Fibroblast of mammary gland (primary cell): ENCODE measurements around the gene MAN1A1.

Experiments
- DNase-seq: peaks from one replicate; pipeline ENCODE4 v3.0.0-alpha.2; 2010; ENCODE audit warnings: low read depth
- H3K4me3 ChIP-seq: 2 replicates; pipeline ENCODE4 v1.5.1; 2011; ENCODE audit warnings: low read depth, mild to moderate bottlenecking, low read length, moderate library complexity; ENCODE audit not compliant: control insufficient read depth
- CTCF ChIP-seq: conservative IDR thresholded peaks from 2 replicates; pipeline ENCODE4 v1.5.1; 2011; ENCODE audit warnings: low read depth, low read length, inconsistent platforms; ENCODE audit not compliant: control insufficient read depth, insufficient read depth

Gene MAN1A1

DNA sequence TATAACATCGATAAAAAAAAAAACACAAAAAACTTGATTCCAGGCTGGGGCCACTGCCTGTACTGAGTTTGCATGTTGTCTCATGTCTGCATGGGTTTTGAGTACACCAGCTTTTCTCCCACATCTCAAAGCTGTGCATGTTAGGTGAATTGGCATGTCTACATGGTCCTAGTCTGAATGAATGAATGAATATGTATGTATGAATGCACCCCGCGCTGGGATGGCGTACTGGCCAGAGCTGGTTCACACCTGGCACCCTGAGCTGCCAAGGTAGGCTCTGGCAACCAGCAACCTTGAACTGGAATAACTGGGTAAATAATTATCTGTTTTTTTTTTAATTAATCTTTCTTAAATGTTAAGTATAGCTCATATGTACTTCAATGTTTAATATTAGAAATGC is 131.0 kb downstream of the MAN1A1 start:
- no peak for DNase-seq
- H3K4me3 ChIP-seq: no peak overlapping the region
- no peak for TF ChIP-seq CTCF

DNA sequence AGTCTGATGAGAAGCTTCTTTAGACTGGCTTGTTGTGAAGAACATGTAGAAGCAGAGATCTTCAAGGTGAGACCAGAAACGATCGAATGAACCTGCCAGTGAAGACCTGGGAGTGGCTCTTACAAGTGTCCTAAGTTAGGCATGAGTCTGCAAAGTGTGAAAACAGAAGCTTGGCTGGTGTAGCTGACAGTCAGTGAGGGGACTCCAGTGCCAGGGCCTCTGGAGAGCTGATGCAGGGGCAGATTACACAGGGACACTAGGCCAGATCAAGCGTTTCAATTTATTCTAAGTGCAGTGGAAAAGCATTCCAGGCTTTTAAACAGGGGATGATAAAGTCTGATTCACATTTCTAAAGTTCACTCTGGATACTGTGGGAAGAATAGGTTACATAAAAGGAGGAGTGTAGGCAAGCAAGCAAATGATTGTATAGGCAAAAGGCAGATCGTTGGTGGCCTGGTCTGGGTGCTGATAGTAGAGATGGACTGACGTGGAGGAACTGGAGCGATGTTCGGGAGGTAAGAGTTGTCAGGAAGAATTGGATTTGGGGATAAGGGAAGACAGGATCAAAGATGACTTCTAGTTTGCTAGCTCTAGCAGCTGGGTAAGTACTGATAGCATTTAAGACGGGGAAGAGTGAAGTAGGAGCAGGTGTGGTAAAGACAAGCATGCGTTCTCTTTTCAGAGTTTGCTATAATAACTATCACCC is 133.5 kb downstream of the MAN1A1 start:
- H3K4me3 ChIP-seq: no peak overlapping the region
- no peak for TF ChIP-seq CTCF
- DNase-seq: no peak

DNA sequence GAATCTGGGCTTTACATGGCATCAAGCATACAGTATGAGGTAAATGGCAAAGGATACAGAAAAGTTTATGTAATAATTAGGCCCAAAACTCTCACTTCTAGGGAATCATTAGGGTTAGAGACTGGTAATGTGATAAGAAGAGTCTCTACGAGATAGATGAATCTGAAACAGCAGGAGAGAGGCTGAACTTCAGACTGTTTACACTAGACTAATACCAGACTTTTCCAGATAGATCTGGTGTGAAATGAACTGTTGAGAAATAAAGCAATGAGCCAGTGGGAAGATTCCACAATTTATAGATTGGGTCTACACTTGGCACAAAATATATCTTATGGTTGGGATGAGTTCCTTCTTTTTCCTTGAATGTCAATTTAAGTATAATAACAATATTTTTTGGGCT is 134.3 kb downstream of the MAN1A1 start:
- no peak for DNase-seq
- H3K4me3 ChIP-seq: no peak overlapping the region
- no peak for TF ChIP-seq CTCF

GRCh38 chr6:119210596-119210995 is 139.0 kb downstream of the MAN1A1 start:
- no peak overlapping the region for H3K4me3 ChIP-seq
- no peak for TF ChIP-seq CTCF
- no peak for DNase-seq

- no peak for TF ChIP-seq CTCF
- H3K4me3 ChIP-seq: no peak overlapping the region
- DNase-seq: peak; percentile 72
These were observed 139.9 kb downstream of the MAN1A1 start for GRCh38 chr6:119209452-119210205.

DNA sequence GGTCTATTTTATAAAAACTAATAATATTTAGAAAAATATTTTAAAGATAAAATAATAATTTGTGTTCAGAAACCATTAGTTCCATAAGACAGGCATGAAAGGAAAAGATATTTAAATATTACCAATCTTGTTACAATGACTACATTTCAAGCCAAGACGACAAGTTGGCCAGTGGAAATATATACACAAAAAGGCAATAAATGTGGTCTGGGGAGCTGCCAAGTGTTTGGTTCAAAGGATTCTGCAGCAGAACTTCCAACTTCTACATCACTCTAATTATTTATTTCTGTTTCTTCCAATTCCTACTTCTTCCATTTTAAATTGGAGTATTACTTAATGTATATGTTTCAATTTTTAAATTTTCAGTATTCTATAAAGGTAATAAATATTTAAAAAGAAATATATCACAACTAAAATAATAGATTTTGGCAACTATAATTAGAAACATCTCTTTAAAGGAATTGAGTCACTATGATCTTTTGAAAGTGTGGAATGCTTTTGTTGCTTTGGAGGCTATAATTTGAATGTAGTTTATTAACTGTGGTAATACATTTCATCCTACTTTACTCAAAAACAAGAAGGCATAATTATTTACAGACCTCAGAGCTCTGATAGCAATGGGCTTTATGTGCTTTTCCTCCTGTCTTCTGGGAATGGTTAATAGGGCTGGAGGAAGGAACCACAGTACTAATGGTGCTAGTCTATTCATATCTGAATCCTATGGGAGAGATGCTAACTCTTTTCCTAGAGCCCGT is 141.4 kb downstream of the MAN1A1 start:
- peak; percentile 82 for DNase-seq
- no peak overlapping the region for H3K4me3 ChIP-seq
- no peak for TF ChIP-seq CTCF
